ENCODE data around the gene LMNTD1. TPM values are rescaled to one million over a fixed set of nuclear protein-coding genes. Genes with fewer than 3 reads are reported as not detected.

The LMNTD1 gene
- total and polyA plus RNA-seq, 8 donors, result 0.35 to 2.1 (median 1.7) TPM; not detected in 1

DNA sequence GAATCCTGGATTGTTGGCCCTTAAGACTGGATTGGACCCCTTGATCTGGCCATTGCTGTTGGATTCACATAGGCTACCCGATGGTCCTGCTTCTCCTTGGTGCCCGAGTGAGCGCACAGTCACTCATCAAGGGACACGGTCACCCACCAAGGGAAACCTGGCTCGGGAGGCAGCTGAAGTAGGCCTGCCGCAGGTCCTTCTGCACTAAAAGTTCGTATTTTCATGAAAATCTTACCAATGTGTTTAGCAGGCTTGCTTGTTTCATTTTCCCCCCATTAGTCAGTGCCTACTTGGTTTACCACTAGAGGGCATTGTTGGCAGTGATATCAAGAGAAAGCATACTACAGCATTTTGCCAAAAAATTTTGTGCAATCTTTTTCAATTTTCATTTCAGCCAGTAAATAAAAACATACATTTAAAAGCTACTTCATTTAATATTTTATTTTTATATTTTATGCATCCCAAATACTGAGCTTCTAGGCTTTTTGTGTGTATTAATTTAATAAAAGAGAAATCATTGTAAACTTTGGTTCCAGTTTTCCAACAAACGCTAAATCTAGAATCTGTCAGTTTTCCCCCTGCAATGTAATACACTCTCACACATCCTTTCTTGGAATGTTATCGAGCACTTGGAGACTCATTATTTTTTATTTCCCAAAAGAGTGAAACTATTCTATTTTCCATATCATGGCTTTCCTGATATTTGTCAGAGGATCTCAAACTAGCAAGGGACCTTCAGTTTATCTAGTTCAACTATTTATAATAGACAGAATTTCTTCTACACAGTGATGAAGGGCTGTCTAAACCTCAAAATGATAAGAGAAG lies 116.7 kb downstream of the LMNTD1 start:
- peak in 2 of 4 donors; percentile 76 to 86 for DNase-seq
- intact Hi-C loops (cut with DNase I), result no loop called here
- TF ChIP-seq, protein P1, sequence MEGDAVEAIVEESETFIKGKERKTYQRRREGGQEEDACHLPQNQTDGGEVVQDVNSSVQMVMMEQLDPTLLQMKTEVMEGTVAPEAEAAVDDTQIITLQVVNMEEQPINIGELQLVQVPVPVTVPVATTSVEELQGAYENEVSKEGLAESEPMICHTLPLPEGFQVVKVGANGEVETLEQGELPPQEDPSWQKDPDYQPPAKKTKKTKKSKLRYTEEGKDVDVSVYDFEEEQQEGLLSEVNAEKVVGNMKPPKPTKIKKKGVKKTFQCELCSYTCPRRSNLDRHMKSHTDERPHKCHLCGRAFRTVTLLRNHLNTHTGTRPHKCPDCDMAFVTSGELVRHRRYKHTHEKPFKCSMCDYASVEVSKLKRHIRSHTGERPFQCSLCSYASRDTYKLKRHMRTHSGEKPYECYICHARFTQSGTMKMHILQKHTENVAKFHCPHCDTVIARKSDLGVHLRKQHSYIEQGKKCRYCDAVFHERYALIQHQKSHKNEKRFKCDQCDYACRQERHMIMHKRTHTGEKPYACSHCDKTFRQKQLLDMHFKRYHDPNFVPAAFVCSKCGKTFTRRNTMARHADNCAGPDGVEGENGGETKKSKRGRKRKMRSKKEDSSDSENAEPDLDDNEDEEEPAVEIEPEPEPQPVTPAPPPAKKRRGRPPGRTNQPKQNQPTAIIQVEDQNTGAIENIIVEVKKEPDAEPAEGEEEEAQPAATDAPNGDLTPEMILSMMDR (IDR thresholded peaks at IDR 0.05), result peak; percentile 77 to 80
- H3K36me3 ChIP-seq, result no peaks in the 10 kb centered on the region
- no peaks in the 10 kb centered on the region for H3K9me3 ChIP-seq
- peaks cover 0 to 4% of the 10 kb centered on the region in 2 donors for H3K4me1 ChIP-seq
- peak; percentile 68 for ATAC-seq
- H3K4me3 ChIP-seq, result peak overlapping the region; percentile 3
- H3K27ac ChIP-seq, result no peak overlapping the region
- no peaks in the 10 kb centered on the region for H3K27me3 ChIP-seq

DNA sequence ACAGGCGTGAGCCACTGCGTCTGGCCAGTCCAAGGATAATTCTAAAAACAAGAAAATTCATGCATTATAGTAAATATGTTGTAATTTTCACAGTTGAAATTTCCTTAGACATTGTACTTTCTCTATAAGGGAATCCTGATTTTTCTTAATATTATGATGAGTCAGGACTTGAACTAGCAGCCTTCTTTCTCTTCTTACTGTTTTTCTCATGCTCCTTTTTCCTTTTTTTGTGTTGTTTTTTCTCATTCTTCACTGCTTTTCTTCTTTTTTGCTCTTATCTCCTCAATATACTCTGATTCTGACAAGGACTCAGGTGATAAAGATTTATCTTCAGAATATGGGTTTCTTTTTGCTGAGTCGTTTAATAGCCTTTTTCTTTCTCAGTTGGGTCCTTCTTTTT lies 117.7 kb downstream of the LMNTD1 start:
- Histone ChIP-seq H3K27ac (no peak overlapping the region), H3K4me1 (peaks cover 0 to 4% of the 10 kb centered on the region in 2 donors), H3K4me3 (no peak overlapping the region), H3K27me3 (no peaks in the 10 kb centered on the region), H3K36me3 (no peaks in the 10 kb centered on the region), H3K9me3 (no peaks in the 10 kb centered on the region)
- intact Hi-C loops (cut with DNase I), result no loop called here
- no peak for ATAC-seq
- no peak for DNase-seq
- TF ChIP-seq, protein P1 (IDR thresholded peaks at IDR 0.05), result no peak

DNA sequence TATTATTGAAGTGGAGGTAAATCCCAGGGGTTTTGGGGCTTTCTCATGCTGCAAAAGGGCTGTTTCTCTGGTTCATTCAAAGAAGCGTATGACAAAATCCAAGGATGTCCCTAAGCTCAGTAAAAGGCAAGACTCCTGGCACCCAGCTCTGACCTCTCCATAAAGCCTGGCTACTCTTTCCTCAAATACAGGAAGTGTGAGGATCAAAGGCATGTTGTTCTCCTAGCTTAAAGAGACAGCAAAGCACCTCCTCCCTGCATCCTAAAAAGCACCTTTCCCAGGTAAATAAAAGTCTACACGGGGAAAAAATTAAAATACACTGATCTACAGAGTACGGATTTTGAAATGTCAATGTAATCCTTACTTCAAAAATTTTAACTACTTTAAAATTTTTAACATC lies 118.6 kb downstream of the LMNTD1 start:
- Histone ChIP-seq H3K9me3 (no peaks in the 10 kb centered on the region), H3K27me3 (no peaks in the 10 kb centered on the region), H3K36me3 (no peaks in the 10 kb centered on the region), H3K4me1 (peaks cover 0 to 4% of the 10 kb centered on the region in 2 donors), H3K27ac (no peak overlapping the region), H3K4me3 (no peak overlapping the region)
- intact Hi-C loops (cut with DNase I), result no loop called here
- ATAC-seq, result no peak
- no peak for DNase-seq
- TF ChIP-seq, protein P1 (IDR thresholded peaks at IDR 0.05), result no peak

DNA sequence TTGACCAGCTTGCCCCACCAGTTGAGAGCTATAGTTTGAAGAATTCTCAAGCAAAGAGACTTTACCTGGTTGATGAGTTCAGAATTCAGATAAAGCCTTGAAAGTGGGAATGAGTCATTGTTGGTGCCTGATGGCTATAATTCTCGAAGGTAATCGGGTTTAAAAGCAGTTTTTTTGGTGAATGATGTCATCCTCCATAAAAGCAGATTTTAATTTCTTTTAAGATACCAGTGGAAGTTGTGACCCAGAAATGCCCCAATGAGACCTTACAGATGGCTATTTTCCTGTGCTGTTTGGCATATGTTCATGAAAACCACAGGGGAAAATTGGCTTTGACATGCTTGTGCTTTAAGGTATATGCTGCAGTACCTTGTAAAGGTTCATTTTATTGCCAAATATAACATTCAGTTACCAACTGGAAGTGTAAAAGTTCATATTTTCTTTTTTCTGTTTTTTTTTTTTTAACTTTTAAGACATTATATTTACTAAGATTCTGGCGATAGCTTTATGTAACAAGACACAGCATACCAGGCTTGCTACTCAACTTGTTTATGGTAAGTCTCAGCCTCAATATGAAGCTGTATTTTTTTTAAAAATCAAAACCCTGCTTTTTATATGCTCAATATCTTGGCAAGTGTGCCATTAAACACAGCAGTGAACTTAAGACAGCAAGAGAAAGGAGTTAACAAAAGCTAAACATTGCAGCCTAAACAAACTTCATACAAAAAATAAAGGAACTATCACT lies 119.3 kb downstream of the LMNTD1 start:
- TF ChIP-seq, protein P1 (IDR thresholded peaks at IDR 0.05), result no peak
- H3K36me3 ChIP-seq, result no peaks in the 10 kb centered on the region
- no peak overlapping the region for H3K4me3 ChIP-seq
- ATAC-seq (peak; percentile 49), DNase-seq (no peak)
- no peak overlapping the region for H3K27ac ChIP-seq
- intact Hi-C loops (cut with DNase I), result no loop called here
- peaks cover 0 to 4% of the 10 kb centered on the region in 2 donors for H3K4me1 ChIP-seq
- H3K27me3 ChIP-seq, result no peaks in the 10 kb centered on the region
- no peaks in the 10 kb centered on the region for H3K9me3 ChIP-seq

DNA sequence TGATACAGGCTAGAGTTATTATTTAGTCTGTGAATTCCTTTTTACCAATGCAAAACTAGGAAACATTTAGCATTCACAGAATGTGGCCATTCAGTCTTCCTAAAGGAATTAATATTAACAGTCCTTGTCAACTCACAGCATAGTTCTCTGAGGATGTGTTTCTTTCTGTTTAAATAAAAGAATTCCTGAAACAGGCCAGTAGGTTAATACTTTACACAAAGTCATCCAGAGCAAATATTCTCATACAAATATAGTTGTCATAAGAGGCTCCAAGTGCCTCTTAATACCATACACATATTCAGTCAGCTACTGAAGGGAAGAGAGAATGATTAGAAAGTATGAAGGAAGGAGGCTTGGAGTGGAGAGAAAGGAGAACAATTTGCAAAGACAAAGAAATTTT lies 120.1 kb downstream of the LMNTD1 start:
- TF ChIP-seq, protein P1 (IDR thresholded peaks at IDR 0.05), result no peak
- H3K27me3 ChIP-seq, result no peaks in the 10 kb centered on the region
- no peaks in the 10 kb centered on the region for H3K36me3 ChIP-seq
- H3K4me3 ChIP-seq, result no peak overlapping the region
- intact Hi-C loops (cut with DNase I), result no loop called here
- DNase-seq (no peak), ATAC-seq (peak; percentile 86)
- H3K4me1 ChIP-seq, result peaks cover 0 to 4% of the 10 kb centered on the region in 2 donors
- H3K9me3 ChIP-seq, result no peaks in the 10 kb centered on the region
- peak overlapping the region in 1 of 2 donors; percentile 20 for H3K27ac ChIP-seq

Data from left lung (tissue), 10 donors.